ENCODE data around the gene UAP1L1.

The UAP1L1 gene

DNA sequence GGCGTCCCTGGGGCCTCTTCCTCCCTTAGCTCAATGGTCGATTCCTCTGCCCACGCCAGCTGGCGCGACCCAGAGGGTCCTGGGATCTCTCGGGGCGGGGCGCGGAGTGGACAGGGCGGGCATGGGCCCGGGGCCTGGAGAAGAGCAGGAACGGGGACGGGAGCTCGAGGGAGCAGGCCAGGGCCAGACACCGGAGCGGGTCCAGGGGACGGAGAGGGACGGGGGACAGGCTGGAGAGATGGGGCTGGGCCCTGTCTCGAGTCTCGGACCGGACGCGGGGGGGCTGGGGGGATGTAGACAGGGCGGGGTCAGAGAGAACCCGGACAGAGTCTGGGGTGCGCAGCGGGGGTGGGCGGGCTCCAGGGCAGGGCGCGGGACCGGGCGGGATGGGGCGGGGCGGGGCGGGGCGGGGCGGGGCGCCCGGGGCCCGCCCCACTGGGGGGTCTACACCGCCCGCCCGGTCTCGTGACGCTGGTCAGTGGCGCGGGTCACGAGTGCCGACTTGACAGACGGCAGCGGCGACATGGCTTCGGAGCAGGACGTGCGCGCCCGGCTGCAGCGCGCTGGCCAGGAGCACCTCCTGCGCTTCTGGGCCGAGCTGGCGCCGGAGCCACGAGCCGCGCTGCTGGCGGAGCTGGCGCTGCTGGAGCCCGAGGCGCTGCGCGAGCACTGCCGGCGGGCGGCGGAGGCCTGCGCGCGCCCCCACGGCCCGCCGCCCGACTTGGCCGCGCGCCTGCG lies at the start of gene UAP1L1:
TSS of gene UAP1L1 (plus strand) at position 508 of the 738 bp plus-strand sequence. CDS start at position 524, 16 bp downstream.
- TF ChIP-seq, protein P1, sequence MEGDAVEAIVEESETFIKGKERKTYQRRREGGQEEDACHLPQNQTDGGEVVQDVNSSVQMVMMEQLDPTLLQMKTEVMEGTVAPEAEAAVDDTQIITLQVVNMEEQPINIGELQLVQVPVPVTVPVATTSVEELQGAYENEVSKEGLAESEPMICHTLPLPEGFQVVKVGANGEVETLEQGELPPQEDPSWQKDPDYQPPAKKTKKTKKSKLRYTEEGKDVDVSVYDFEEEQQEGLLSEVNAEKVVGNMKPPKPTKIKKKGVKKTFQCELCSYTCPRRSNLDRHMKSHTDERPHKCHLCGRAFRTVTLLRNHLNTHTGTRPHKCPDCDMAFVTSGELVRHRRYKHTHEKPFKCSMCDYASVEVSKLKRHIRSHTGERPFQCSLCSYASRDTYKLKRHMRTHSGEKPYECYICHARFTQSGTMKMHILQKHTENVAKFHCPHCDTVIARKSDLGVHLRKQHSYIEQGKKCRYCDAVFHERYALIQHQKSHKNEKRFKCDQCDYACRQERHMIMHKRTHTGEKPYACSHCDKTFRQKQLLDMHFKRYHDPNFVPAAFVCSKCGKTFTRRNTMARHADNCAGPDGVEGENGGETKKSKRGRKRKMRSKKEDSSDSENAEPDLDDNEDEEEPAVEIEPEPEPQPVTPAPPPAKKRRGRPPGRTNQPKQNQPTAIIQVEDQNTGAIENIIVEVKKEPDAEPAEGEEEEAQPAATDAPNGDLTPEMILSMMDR (IDR thresholded peaks at IDR 0.05; ENCODE audit: insufficient read depth, low read depth, low read length, missing control alignments) = no peak
- peak; percentile 43 for DNase-seq (ENCODE audit: low read depth)
- H3K4me3 ChIP-seq (ENCODE audit: low read length) = peak within 1 kb of the TSS; percentile 40

GRCh38 chr9:137028263-137029057 lies 48.9 kb upstream of the UAP1L1 start:
- TF ChIP-seq, protein P1 (IDR thresholded peaks at IDR 0.05; ENCODE audit: insufficient read depth, low read depth, low read length, missing control alignments) = peak; percentile 63
- DNase-seq (ENCODE audit: low read depth) = peak; percentile 67
- peak overlapping the region; percentile 56 for H3K4me3 ChIP-seq (ENCODE audit: low read length)

GRCh38 chr9:137029058-137029936 lies 48.0 kb upstream of the UAP1L1 start:
- peak overlapping the region; percentile 56 for H3K4me3 ChIP-seq (ENCODE audit: low read length)
- TF ChIP-seq, protein P1 (IDR thresholded peaks at IDR 0.05; ENCODE audit: insufficient read depth, low read depth, low read length, missing control alignments) = peak; percentile 90
- peak; percentile 59 for DNase-seq (ENCODE audit: low read depth)

DNA sequence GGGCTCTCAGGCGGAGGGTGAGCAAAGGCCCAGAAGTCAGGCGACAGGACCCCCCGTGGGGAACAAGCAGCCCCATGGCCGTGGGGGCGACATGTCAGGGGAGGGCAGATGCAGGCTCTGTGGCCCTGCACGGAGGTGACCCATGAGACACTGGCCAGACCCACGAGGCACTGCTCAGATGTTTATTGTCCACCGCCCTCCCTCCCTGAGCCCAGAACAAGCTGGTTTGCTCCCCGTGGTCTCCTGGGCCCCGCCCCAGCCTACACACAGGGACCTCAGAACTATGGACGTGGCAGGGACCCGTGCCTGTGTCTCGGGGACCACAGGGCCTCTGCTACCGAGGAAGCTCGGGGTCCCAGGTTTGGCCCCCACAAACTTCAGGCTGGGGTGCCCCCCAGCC lies 47.3 kb upstream of the UAP1L1 start:
- H3K4me3 ChIP-seq (ENCODE audit: low read length) = no peak overlapping the region
- no peak for DNase-seq (ENCODE audit: low read depth)
- TF ChIP-seq, protein P1 (IDR thresholded peaks at IDR 0.05; ENCODE audit: insufficient read depth, low read depth, low read length, missing control alignments) = no peak

DNA sequence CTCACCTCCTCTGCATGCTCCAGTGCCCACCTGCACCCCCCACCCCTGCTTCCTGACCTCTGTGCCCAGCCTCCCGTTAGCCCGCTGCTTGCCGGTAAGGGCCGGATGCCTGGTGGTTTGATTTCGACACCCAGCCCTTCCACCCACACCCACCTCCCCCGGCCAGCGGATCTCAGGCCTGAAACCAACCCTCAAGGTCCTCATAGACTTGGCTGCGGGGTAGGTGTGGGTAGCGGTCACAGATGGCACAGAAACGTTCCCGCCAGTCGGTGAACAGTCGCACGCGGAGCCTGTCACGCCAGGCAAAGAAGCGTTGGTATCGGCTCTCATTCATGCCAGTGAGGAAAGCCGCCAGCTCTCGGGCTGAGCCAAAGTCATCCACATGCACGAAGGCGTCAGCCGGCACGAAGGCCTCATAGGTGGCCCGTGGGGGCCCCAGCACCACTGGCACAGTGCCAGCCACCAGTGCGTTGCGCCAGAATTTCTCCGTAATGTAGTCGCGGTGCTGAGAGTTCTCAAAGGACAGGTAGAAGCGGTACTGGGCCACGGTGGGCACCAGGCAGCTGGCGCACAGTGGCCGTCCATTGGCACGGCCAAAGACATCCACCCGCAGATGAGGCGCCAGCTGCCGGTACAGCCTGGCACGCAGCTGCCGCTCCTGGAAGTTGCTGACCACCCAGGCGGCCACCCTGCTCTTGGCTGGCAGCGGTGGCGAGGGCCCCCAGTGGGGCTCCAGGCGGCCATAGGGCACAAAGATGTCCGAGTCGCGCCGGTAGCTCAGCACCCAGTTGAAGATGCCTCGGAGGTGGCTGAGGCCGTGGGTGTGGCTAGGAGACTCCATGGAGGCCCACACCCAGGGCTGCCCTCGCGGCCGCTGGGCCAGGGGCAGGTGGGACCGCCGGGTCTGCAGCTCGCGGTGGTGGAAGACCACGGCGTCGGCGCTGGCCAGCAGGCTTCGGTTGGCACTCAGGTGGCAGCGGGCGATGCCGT lies 46.5 kb upstream of the UAP1L1 start:
- DNase-seq (ENCODE audit: low read depth) = no peak
- no peak overlapping the region for H3K4me3 ChIP-seq (ENCODE audit: low read length)
- TF ChIP-seq, protein P1 (IDR thresholded peaks at IDR 0.05; ENCODE audit: insufficient read depth, low read depth, low read length, missing control alignments) = no peak

Measured in epithelial cell of esophagus (primary cell).